Activated gamma-delta T cell treated with anti-CD3 and anti-CD28 coated beads, Interleukin-2, amount 50 U/mL, for 16 hours (primary cell): ENCODE measurements around the gene ERGIC3.
"Not testable (repeated sequence)": the region's sequence is repeated elsewhere in the genome, so short reads cannot be mapped to it uniquely, and the experiment has no call there.

ENCODE experiments used
- DNase-seq: peaks from one replicate; pipeline ENCODE4 v3.0.0-alpha.2; 2020; ENCODE audit warnings: low read depth

Gene ERGIC3

DNA sequence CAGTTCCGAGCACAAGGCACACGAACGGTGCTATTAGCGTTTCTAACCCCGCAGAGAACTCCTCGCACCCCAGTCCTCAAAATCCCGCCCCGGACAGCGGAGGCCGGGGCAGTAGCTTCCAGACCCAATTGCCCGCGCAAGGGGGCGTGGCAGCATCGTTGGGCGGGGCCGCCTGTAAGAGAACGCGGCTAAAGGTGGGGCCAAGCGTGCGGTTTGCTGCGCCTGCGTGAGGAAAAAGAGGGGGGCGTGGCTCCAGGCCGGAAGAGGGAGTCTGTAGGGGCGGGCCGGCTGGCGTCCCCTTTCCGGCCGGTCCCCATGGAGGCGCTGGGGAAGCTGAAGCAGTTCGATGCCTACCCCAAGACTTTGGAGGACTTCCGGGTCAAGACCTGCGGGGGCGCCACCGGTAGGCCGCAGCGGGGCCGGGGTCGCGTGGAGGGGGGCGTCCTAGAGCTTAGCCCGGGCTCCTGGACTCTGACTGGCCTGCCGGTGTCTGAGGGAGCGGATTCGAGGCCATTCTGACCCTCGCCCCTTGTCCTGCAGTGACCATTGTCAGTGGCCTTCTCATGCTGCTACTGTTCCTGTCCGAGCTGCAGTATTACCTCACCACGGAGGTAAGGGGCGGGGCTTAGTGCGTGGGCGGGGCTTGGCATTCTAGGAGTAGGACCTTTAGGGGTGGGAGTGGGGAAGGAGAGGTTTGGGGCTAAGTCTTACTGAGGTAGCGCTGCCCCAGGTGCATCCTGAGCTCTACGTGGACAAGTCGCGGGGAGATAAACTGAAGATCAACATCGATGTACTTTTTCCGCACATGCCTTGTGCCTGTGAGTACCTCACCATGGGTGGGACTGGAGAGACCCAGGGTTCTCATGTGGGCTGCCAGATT, at the start of gene ERGIC3:
Gene ERGIC3, plus strand, starts transcription at position 296 of the 880 bp plus-strand sequence. Its CDS starts 20 bp downstream, at position 316.
- peak; percentile 95 for DNase-seq

DNA sequence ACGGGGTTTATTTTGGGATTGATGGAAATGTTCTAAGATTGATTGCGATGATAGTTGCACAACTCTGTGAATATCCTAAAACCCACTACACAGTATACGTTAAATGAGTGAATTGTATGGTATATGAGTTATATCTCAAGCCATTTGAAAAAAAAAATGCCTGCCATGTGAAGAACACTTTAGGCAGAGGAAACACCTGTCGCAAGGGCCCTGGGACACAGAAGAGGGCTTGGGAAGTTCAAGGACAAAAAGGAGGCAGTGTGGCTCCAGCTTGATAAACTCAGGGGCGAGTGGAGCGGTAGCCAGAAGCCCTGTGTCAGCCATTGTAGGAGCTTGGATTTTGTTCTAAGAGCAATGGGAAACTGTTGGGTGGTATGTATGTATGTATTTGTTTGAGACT, 49.5 kb upstream of the ERGIC3 start:
- no peak for DNase-seq

GRCh38 chr20:35496481-35496880, 45.4 kb upstream of the ERGIC3 start:
- no peak for DNase-seq

DNA sequence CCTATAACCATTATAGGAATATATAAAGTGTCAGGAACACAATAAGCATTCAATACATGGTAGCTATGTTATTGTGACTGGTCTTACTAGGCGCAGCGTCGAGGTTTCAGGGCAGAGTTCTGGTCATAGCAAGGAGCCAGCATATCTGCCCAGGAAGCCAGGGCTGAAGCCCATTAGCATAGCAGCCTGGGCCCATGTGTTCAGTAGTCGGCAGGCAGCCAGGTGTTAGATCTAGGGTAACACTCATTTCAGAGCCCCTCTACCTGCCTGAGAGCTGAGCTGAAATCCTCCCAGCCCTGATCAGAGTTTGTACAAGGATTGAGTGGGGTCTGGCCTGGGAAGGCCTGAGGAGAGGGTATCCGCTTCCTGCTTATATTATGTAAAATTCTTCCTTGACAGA, 44.6 kb upstream of the ERGIC3 start:
- no peak for DNase-seq

DNA sequence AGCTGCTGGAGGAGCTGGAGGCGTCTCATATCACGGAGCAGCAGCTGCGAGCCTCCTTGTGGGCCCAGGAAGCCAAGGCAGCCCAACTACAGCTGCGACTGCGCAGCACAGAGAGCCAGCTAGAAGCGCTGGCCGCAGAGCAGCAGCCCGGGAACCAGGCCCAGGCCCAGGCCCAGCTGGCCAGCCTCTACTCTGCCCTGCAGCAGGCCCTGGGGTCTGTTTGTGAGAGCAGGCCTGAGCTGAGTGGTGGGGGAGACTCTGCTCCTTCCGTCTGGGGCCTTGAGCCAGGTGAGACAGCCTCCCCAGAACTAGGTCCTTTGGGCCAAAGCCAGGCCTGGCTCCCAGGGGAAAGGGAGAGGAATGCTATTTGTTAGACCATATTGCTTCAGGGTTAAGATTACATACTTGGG, 44.1 kb upstream of the ERGIC3 start:
- DNase-seq = no peak

DNA sequence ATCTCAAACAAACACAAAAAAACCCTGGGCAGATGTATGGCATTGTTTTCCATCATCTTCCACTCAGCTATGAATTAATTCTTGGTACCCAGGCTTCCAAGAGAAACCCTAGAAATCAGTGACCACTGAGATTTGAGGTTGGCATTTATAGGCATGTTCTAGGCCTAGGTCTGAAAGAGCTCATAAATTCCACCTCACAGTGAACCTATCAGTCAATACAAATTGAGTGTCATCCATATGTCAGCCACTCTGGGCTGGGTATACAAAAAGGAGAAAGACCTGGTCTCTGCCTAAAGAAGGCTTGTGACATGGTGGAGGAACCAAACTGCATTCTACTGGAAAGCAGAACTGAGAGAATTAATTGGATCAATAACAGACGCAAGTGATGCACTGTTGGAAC, 42.6 kb upstream of the ERGIC3 start:
- DNase-seq = no peak

GRCh38 chr20:35502352-35502751, 39.5 kb upstream of the ERGIC3 start:
- DNase-seq = no peak

DNA sequence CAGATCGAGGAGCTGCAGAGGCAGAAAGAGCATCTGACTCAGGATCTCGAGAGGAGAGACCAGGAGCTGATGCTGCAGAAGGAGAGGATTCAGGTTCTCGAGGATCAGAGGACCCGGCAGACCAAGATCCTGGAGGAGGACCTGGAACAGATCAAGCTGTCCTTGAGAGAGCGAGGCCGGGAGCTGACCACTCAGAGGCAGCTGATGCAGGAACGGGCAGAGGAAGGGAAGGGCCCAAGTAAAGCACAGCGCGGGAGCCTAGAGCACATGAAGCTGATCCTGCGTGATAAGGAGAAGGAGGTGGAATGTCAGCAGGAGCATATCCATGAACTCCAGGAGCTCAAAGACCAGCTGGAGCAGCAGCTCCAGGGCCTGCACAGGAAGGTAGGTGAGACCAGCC, 38.6 kb upstream of the ERGIC3 start:
- no peak for DNase-seq

DNA sequence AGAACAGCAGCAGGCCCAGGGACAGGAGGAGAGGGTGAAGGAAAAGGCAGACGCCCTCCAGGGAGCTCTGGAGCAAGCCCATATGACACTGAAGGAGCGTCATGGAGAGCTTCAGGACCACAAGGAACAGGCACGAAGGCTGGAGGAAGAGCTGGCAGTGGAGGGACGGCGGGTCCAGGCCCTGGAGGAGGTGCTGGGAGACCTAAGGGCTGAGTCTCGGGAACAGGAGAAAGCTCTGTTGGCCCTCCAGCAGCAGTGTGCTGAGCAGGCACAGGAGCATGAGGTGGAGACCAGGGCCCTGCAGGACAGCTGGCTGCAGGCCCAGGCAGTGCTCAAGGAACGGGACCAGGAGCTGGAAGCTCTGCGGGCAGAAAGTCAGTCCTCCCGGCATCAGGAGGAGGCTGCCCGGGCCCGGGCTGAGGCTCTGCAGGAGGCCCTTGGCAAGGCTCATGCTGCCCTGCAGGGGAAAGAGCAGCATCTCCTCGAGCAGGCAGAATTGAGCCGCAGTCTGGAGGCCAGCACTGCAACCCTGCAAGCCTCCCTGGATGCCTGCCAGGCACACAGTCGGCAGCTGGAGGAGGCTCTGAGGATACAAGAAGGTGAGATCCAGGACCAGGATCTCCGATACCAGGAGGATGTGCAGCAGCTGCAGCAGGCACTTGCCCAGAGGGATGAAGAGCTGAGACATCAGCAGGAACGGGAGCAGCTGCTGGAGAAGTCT, 37.9 kb upstream of the ERGIC3 start:
- DNase-seq = no peak

- no peak for DNase-seq
Observed at GRCh38 chr20:35504751-35505150, 37.1 kb upstream of the ERGIC3 start.

GRCh38 chr20:35506179-35506578, 35.7 kb upstream of the ERGIC3 start:
- DNase-seq = no peak

GRCh38 chr20:35506872-35507638, 34.8 kb upstream of the ERGIC3 start:
- DNase-seq = no peak

GRCh38 chr20:35508493-35509218, 33.2 kb upstream of the ERGIC3 start:
- DNase-seq = no peak

GRCh38 chr20:35510951-35511735, 30.7 kb upstream of the ERGIC3 start:
- DNase-seq = no peak

GRCh38 chr20:35511814-35512420, 30.0 kb upstream of the ERGIC3 start:
- no peak for DNase-seq

DNA sequence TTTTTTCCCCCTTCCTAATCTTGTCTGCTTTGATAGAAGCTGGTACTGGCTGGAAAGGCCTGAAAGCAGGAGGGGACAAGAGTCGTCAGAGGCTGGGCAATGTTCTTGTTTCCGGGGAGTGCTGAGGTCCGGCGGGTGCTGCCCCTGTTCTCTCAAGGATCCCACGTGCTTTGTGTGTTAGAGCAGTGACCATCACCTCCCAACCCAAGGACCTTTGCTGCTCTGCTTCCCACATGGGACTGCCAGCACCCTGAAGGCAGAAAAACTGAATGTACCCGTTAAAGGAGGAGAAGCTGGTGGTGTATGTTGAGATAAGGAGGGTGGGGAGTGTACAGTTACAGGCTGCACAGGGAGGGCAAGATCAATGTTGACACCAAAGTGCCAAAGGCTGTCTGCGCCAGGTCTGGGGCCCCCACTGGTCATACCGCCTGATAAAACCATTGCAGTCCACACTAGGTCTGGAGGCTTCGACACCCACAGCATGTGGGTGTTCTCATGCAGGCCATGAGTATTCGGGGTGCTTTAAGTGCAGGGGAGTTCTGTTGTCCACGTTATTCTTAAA, 27.4 kb upstream of the ERGIC3 start:
- no peak for DNase-seq

- no peak for DNase-seq
Observed at GRCh38 chr20:35515341-35515740, 26.5 kb upstream of the ERGIC3 start.

DNA sequence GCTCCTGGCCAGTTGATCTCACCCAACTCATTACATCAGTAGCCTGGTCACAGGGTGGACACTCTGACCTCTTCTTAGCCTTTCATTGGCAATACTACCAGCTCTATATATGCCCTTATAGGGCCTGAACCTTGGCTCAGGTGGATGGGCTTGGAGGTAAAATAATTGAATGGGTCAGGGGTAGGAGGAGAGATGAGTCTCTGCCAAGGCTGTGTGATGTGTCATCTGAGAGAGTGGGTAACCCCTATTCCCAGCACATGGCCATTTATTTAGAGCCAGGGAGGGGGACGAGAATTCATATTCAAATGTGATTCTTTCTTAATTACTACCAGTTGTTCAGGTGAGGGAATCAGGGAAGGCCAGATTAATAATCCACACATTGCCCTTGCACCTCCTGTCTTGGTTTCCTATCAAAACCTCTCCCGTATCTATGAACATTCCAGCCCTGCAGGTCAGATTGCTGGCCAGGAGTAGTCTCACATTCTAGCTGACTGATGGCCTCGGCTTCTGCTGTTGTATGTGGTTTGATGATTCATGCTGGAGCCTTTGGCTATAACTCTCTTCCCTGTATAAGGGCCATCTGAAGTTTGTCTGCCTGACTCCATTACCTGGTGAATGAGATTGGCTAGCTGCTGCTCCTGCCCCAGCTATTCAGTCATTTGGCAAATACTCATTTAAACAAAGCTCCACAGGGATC, 25.8 kb upstream of the ERGIC3 start:
- DNase-seq = no peak

DNA sequence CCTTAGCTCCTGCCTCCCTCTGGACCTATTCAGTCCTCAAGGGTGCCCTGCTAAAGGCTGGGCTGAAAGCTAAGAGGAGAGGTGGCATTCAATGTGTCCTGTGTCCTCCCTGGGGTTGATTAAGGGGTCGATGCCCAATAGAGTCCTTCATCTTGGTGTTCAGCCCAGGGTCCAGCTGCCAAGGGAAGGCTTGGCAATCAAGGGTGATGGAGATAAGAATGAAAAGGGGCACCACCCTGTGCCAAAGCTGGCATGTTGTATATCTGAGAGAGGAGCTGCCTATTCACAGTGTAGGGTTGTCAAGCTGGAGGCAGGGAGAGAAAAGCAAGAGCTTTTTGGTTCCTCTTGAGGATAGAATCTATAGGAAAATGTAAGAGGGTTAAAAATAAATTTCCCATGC, 24.8 kb upstream of the ERGIC3 start:
- DNase-seq = no peak

DNA sequence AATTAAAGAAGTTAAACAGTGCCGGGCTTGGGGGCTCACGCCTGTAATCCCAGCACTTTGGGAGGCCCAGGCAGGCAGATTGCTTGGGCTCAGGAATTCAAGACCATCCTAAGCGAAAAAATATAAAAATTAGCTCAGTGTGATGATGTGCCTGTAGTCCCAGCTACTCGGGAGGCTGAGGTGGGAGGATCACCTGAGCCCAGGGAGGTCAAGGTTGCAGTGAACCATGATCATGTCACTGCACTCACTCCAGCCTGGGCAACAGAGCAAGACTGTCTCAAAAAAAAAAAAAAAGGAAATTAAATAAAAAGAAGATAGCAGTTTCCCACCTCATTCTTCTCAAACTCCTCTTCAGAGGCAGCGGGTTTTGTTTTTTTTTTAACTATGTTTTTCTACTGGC, 24.1 kb upstream of the ERGIC3 start:
- not testable (repeated sequence) for DNase-seq
